CD4-positive, alpha-beta T cell treated with Interleukin-17A for 1 hour (primary cell): ENCODE data around the gene PUSL1.

Source experiments
- DNase-seq: peaks from one replicate; pipeline ENCODE4 v3.0.0-alpha.2; 2020

Gene PUSL1

DNA sequence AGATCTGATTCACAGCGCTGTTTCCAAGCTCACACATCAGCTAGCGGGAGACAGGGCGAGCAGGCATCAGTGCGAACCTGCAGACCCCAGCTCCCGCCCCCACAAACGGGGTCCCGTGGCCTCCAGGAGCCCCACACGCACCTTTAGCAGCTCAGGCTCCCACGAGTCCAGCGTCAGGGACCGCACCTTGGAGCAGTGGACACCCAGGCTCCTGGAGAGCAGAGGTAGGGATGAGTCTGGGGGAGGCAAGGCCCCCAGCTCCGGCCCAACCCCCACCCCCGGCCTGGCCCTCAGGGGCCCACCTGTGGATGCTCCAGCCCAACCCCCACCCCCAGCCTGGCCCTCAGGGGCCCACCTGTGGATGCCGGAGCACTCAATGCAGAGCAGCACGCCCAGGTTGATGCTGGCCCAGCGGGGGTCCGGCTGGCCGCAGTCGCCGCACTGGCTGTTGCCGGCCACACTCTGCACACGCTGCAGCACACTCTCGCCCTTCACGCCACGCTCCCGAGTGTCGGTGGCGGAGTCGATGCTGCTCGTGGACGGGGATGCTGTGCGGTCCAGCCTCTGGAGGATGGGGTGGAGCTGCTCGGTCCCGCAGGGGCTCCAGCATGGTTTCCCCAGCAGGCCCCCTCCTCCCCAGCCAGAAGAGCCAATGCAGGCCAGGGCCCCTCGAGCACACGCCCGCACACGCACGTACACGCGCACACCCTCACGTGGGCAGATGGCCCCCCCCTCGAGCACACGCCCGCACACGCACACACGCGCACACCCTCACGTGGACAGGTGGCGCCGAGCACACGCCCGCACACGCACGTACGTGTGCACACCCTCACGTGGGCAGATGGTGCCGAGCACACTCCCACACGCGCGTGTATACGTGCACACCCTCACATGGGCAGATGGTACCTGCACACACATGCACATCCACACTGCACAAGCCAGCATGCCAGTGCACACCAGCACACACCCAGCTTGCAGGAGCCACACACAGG is 12.0 kb upstream of the PUSL1 start:
- DNase-seq: no peak

DNA sequence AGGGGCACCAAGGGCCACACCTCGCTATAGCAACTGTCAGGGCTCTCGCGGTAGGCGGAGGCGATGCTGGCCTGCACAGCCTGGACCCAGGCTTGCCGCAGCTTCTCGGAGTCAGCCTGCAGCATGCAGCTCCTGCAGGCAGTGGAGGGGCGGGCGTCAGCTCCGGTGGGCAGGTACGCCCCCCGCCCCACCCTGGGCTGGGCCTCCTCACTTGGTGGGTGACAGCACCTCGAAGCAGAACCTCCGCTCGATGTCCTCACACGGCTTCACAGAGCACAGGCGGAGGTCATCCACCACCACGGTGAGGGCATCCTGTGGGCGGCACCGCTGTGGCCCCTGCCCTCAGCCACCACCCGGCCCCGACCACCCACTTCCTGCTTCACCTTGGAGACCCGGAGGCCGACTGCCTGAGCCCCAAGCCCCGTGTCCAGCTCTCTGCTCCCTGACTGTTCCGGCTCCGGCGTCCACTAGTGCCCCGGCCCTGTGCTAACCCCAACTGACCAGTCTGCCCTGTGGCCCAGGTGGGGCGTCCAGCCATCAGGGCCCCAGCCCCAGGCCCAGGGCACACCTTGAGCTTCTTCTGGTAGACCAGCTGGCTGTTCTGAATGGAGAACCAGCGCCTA is 10.5 kb upstream of the PUSL1 start:
- no peak for DNase-seq

DNA sequence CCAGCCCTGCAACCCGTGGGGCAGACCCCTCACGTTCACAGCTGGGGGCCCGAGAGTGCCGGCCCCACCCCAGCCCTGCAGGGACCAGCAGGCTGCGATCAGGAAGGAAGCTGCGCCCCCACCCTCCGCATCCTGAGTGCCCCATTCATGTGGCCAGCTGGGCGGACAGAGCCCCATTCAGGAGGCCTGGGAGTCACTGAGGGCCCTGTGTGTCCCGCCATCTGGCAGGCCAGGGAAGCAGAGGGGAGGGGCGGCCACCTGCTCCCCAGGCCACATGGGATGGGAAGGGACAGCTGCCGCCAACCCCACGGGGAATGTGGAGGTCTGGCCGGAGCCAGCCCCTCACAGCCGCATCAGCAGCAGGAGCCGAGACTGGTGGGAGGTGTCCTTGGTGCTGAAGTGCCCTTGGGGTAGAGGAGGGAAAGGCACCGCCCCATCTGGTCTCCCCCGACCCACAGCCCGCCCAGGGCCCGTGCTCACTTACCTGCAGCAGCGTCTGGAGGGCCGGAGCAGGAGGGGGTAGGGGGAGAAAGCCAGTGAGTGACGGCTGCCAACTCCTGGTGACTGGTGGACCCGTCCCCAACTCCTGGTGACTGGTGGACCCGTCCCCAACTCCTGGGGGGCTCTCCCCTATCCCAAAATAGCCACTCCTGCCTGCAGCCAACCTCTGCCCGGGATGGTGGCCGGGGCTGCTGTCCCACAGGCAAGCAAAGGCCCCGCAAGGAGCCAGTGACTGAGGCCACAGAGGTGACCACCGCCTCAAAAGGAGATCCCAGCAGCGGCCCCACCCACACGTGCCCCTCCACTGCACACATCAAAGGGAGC is 9.3 kb upstream of the PUSL1 start:
- DNase-seq: no peak

DNA sequence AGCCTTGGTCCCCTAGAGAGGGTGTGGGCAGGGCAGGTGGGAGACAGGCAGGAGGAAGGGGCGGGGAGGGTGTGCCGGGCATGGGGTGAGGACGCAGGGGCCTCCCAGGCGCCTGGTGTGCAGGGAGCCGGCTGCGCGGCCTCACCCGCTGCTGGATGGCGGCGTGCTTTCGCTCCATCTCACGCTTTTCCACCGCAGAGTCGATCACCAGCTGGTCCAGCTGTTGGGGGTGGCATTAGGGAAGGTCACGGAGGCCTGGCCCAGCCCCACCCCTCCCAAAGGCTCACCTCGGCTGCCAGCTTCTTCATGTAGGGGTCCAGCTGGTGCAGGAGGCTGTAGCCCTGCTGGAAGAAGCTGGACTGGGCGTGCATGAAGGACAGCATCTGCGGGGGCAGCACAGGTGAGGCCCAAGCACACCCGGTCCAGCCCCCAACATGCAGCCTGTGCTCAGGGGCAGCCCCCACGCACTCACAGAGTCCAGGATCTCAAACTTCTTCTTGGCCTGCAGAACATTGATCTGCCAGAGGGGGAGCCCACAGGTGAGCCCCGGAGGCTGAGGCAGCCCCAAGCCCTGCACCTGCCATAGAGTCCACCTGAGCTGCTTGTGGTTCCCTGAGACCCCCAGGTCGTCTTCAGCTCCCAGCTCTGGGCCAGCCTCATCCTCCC is 8.6 kb upstream of the PUSL1 start:
- peak; percentile 35 for DNase-seq

DNA sequence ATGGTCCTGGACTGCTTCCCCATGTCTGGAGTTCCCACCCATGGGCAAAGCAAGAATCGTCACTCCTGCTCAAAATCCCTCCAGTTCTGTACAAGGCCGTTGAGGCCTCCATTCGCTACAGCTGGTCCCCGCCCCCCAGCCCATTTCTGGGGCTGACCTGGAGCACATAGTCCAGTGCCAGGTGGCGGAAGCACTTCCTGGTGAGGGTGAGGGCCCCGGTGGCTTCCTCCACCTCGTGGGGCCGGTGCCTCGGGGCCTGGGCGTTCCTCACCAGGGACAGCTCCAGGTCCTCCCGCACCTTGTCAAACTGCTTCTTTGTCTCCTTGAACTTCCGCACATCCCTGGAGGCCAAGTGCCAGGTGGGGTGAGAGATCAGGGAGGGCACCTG is 8.1 kb upstream of the PUSL1 start:
- DNase-seq: no peak

DNA sequence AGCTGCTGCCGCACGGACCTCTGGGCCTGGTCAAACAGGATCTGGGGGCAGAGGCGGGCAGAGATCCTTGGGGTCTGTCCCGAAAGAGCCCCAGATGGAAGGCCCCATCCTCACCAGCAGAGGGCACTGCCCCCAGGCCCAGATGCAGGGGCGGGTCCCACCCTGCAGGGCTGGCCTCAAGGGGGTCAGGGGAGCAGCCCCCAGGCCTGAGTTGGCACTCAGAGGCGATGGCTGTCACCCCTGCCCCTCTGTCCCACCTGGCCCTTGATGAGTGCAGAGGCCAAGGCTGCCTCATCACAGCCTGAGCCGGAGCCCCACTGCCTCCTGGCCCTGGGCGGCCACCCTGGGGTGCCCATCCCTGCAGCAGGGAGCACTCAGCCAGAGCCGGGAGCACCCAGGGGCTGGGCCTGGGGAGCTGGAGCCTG is 6.4 kb upstream of the PUSL1 start:
- peak; percentile 21 for DNase-seq

DNA sequence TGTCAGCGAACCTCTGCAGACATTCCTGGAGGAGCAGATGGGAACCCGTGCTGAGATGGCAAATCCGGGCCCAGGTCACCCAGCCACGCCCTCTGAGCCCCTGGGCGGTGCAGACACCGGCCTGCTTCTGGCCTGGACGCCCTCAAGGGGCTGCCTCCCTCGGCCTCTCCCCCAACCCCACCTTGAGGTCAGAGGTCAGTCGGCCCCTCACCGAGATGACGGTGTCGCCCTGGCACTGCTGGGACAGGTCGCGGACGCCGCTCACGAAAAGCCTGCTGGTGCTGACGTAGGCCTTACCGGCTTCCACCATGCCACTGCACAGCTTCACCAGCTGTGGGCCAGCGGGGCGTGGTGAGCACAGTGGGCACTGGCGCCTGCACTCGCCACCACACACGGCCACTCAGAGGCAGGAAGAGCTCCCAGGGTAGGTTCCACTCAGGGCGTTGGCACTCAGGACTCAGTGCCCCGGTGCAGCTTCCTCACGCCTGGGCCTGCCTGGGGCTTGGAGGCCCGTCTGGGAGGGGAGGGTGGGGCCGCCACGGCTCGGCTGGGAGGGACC is 5.4 kb upstream of the PUSL1 start:
- DNase-seq: no peak

DNA sequence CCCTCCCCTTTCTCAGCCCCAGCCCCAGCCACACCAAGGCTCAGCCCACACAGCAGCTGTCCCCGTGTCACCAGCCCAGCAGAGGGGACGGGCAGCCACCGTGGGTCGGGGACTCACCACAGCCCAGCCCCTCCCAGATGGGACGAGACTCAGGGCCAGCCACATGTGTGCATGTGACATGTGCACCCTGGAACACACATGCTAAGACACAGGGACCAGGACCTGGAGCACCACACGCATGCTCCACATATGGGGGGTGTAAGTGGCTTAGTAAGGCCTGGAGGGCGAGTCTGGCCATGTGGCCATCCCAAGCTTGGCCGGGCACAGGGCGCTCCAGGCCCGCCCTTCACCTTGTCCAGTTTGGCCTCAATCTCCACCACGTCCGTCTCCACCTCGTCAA is 4.7 kb upstream of the PUSL1 start:
- DNase-seq: no peak

DNA sequence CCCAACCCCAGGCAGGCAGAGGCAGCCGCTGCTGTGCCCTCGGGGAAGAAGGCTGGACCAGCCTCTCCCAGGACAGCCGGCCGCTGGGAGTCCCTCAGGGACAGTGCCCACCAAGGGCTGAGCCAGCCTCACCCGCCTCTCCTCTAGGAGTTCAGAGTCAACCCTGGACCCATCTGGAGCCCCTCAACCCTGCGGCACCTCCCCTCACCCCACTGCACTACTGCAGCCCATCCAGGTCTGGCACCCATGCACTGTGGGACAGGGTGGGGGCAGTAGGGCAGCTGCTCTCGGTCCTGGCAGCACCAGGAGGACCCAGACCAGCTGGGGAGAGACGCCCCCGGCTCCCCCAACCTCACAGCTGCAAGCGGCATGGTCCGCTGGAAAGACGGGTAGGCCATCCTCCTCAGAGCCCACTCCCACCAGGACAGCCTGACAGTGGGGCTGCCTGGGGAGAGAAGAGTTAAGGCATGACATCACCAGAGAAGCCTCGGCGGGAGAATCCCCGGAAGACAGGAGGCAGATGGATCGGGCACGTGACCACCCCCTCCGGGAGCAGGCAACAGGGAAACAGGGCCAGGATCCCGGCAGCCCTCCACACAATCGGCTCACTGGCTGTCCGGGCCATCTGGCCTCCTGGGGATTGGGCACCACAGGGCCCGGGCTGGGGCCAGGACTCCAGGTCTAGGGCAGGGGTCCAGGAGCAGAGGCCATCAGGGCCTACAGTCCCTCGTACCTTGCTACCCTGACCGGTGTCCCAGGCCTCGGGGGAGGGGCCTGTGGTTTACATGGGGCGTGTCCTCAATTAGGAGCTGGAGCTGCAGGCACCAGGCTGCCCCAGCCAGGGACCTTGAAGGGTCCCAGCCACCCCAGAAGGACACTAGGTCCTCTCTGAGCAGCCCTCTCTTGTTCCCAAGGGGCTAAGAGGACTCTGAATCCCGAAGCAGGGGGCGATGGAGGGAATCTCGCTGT is 3.8 kb upstream of the PUSL1 start:
- no peak for DNase-seq

DNA sequence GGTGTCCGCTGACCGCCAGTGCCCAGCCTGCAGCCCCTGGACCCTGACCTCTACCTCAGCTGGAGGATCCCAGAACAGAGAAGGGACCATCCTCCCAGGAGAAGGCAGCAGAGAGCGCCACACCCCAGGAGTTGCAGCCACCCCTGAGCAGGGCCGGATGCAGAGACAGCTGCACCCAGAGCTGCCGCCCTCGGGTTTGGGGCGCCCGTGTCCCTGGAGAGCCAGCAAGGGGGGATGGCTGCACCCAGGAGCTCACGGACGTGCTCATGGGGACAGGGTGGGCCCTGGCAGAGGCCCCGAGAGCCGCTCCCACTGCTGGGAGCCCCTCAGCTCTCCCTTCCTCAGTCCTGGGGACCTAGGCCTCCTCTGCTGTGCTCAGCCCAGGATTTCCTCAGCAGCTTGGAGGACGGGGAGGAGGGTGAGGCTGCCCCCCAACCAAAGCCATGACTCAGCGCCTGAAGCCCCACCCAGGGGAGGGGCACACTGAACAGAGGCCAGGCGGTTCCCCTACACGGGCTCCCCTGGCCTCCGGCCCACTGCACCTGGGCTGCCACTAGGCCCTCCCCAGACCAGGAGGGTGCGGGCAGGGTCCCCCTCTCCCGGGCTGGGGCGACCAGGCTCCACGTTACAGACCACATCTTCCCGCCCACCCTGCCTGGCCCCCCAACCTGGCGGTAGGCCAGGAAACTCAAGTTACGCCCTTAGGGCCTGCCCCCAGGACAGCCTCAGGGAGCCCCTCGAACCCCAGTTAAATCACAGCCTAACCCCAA is 2.9 kb upstream of the PUSL1 start:
- DNase-seq: peak; percentile 71

DNA sequence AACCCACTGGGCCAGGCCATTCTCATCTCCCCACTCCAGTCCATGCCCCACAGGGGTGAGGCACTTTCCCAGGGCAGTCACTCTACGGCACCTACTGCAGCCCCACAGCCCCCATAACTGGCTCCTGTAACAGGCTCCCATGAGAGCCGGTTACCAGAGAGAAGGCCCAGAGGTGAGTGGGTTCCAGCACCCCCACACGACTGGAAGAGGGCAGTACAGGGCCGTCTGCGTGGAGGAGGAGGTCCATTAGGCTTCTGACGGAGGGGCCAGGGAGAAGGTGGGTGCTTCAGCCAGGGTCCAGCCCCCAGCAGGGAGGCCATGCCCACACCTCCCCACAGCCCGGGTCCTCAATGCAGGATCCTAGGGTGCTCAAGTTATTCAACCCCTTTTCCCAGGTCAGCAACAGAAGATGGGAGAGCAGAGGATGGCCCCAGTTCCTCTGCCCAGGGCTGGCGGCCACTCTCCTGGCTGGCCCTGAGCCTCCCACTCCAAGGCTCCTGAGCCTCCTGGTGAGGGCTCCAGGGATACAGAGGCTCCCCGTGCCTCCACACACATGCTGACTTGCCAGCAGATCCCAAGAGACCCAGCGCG is 2.2 kb upstream of the PUSL1 start:
- no peak for DNase-seq

DNA sequence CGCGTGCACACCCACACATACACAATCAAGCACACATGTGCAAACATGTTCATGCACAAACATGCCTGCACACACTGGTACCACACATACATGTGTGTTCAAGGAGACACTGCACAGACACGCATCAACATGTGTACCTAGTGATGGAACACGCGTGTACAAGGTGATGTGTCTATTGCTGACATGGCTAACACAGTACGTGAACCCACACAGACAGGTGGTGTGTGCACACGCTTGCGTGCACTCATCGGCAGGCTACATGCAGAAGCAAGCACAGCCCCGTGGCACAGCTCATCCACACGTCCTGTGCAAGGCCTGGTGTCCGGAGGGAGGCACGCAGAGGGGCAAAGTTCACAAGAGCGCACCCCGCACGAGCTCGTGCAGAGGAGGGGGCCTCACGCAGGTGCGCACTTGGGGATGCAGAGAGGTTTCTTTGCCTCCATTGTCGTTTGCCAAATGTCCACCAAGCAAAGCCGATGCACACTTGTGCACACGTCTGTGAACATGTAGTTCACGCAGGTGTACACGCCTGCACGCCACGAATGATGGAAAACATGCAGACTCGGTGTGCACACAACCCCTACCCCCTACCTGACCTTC is 1.6 kb upstream of the PUSL1 start:
- DNase-seq: no peak

DNA sequence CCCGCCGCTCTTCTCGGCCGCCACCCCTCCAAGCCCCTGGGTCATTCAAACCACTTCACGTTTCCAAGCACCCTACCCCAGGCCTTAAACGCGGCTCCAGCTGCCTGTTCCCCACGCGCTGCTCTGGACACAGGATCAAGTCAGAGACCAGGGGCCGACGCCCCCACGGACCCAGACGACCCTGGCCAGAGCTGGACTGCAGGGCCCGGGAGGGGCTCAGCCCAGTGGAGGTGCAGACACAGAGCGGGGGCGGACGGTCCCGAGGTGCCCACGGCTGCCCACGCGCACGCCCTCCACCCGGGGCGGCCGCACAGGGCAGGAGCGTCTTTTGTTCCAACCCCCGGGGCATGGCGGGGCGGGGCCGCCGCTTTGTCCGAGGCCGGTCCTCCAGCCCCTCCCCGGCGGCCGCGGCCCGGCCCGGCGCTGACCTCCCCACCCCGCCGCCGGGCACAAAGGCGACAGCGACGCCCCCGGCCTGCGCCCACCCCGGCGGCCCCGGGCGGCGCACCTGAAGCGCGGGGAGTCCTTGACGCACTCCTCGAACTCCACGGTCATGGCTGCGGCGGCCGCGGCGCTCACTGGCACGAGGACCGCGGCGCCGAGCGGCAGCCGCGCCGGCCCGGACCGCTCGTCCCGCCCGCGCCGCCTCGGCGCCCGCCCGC is 1.0 kb upstream of the PUSL1 start:
- no peak for DNase-seq

DNA sequence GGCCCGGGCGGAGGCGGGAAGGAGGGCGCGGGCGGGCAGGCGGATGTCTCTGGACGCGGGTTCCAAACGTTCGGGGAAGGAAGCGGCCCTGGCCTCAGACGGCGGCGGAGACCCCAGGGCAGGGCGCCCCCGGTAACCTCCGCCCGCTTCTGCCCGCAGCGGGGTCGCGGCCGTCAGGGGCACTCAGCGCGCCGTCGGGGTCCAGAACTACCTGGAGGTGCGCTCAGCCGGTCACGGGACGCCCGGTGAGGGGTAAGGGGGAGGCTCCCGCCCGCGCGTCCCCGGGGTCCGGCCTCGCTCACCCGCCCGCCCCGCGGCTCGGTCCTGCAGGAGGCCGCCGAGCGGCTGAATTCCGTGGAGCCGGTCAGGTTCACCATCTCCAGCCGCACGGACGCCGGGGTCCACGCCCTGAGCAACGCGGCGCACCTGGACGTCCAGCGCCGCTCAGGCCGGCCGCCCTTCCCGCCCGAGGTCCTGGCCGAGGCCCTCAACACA is 406 bp downstream of the PUSL1 start:
- DNase-seq: no peak

DNA sequence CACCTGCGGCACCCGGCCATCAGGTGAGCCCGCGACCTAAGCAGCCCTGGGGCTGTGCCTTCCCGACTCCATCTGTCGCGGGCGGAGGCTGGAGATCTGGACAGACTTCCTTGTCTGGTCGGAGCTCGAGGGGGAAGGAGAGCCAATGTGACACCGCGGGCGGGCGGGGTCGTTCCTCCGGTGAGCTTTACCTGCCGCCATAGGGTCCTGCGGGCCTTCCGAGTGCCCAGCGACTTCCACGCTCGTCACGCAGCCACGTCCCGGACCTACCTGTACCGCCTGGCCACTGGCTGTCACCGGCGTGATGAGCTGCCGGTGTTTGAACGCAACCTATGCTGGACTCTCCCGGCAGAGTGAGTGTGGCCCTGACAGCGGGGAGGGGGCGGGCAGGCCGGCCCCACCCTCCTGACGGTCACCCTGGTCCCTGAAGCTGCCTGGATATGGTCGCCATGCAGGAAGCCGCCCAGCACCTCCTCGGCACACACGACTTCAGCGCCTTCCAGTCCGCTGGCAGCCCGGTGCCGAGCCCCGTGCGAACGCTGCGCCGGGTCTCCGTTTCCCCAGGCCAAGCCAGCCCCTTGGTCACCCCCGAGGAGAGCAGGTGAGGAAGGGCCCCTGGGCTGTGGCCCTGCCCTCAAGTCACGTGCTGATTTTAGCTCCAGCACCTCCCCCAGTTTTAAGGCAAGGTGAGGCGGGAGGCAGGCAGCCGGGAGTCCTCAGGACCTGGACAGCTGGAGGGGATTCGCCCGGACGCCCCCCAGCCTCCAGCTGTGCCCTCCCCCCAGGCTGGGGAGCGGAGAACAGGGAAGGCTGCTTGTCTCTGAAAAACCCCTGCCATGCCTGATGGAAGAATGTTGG is 1.1 kb downstream of the PUSL1 start:
- DNase-seq: peak; percentile 13

DNA sequence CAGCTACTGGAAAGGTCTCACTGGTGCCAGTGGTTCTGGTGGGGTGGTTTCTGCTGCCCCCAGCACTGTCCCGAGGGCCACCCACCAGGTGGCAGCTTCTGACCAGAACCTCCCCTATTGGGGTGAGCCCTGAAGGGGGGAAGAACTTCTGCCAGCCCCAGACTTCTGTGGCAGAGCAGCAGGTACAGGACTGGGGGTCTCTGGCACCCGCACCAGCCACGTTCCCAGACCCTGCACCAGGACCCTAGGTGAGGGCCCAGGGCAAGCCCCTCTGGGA is 1.6 kb downstream of the PUSL1 start:
- DNase-seq: no peak

DNA sequence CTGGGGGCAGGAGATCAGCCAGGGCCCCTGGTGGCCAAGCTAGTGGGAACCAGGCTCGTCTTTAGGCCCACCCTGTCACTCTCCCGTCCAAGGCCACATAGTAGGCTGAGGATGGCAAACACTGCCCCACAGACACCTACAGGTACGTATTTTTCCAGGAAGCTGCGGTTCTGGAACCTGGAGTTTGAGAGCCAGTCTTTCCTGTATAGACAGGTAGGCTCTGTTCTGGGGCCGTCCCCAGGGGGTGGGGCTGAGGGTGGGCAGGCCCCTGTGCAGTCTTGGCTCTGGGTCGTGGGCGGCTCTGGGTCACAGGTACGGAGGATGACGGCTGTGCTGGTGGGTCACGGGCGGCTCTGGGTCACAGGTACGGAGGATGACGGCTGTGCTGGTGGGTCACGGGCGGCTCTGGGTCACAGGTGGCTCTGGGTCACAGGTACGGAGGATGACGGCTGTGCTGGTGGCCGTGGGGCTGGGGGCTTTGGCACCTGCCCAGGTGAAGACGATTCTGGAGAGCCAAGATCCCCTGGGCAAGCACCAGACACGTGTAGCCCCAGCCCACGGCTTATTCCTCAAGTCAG is 2.2 kb downstream of the PUSL1 start:
- DNase-seq: no peak
